KMS-11 (cell line): Measurements from ENCODE around the gene HAGHL.

ENCODE experiments used
- H2AFZ ChIP-seq: fragments of 200-600 bp; sonication (generic); 2 replicates; pipeline ENCODE4 v1.6.1; 2016; ENCODE audit warnings: antibody characterized with exemption, mixed run types, low read depth
- H3K27ac ChIP-seq: fragments of 200-600 bp; sonication (generic); 2 replicates; pipeline ENCODE4 v1.6.1; 2016; ENCODE audit warnings: mild to moderate bottlenecking, mixed run types
- H3K27me3 ChIP-seq: fragments of 200-600 bp; sonication (generic); 2 replicates; pipeline ENCODE4 v1.6.1; 2017; ENCODE audit warnings: mild to moderate bottlenecking, low read depth, mixed run types, moderate library complexity; ENCODE audit not compliant: insufficient read depth
- H3K36me3 ChIP-seq: fragments of 200-600 bp; sonication (generic); 2 replicates; pipeline ENCODE4 v1.6.1; 2017; ENCODE audit warnings: mild to moderate bottlenecking, mixed run types; ENCODE audit not compliant: insufficient read depth
- H3K4me1 ChIP-seq: fragments of 200-600 bp; sonication (generic); 2 replicates; pipeline ENCODE4 v1.6.1; 2016; ENCODE audit warnings: mild to moderate bottlenecking, low read depth, mixed run types; ENCODE audit not compliant: poor library complexity, severe bottlenecking
- H3K4me2 ChIP-seq: fragments of 200-600 bp; sonication (generic); 2 replicates; pipeline ENCODE4 v1.7.0; 2016; ENCODE audit warnings: mild to moderate bottlenecking, mixed run types
- H3K4me3 ChIP-seq: fragments of 200-600 bp; sonication (generic); IDR thresholded peaks from 2 replicates; pipeline ENCODE4 v1.6.1; 2017; ENCODE audit warnings: low read depth, low read length, mixed read lengths; ENCODE audit not compliant: insufficient read depth
- H3K79me2 ChIP-seq: fragments of 200-600 bp; sonication (generic); 2 replicates; pipeline ENCODE4 v1.6.1; 2016; ENCODE audit warnings: low read depth, mixed run types; ENCODE audit not compliant: insufficient read depth
- H3K9ac ChIP-seq: fragments of 200-600 bp; sonication (generic); 2 replicates; pipeline ENCODE4 v1.6.1; 2016; ENCODE audit warnings: mild to moderate bottlenecking, mixed run types
- H4K20me1 ChIP-seq: fragments of 200-600 bp; sonication (generic); 2 replicates; pipeline ENCODE4 v1.6.1; 2016; ENCODE audit warnings: mild to moderate bottlenecking, mixed run types; ENCODE audit not compliant: insufficient read depth
- TF ChIP-seq, protein P1 (sequence below): fragments of 200-600 bp; sonication (generic); conservative IDR thresholded peaks from 2 replicates; pipeline ENCODE4 v1.6.1; 2017; ENCODE audit warnings: low read depth, mild to moderate bottlenecking, antibody characterized with exemption, low read length, moderate library complexity, mixed read lengths

Gene HAGHL

GRCh38 chr16:700684-701584, 26.0 kb upstream of the HAGHL start:
- H3K9ac ChIP-seq = no peak overlapping the region
- H3K36me3 ChIP-seq = no peaks in the 10 kb centered on the region
- no peak overlapping the region for H3K4me2 ChIP-seq
- no peaks in the 10 kb centered on the region for H3K79me2 ChIP-seq
- no peak overlapping the region for H3K4me3 ChIP-seq
- no peaks in the 10 kb centered on the region for H4K20me1 ChIP-seq
- H3K27me3 ChIP-seq = peaks cover 80% of the 10 kb centered on the region
- TF ChIP-seq, protein P1, sequence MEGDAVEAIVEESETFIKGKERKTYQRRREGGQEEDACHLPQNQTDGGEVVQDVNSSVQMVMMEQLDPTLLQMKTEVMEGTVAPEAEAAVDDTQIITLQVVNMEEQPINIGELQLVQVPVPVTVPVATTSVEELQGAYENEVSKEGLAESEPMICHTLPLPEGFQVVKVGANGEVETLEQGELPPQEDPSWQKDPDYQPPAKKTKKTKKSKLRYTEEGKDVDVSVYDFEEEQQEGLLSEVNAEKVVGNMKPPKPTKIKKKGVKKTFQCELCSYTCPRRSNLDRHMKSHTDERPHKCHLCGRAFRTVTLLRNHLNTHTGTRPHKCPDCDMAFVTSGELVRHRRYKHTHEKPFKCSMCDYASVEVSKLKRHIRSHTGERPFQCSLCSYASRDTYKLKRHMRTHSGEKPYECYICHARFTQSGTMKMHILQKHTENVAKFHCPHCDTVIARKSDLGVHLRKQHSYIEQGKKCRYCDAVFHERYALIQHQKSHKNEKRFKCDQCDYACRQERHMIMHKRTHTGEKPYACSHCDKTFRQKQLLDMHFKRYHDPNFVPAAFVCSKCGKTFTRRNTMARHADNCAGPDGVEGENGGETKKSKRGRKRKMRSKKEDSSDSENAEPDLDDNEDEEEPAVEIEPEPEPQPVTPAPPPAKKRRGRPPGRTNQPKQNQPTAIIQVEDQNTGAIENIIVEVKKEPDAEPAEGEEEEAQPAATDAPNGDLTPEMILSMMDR = no peak
- no peak overlapping the region for H3K27ac ChIP-seq
- H2AFZ ChIP-seq = no peak overlapping the region
- H3K4me1 ChIP-seq = peaks cover 5% of the 10 kb centered on the region

DNA sequence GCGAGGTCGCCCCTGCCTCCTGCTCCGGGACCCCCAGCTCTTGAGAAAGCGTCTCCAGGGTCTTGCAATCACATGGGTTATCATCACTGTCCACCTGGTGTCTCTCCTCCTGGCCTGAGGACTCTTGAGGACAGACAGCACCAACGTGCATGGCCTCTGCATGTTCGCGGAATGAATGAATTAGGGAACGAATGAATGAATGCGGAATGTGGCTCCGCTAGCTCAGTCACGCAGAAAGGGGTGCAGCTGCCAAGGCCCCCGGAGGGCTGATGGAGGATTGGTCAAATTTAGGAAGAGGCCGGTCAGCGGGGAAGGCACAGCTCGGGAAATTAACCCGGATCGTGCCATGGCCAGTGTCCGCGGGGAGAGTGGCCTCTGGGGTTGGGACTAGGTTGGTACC, 24.6 kb upstream of the HAGHL start:
- Histone ChIP-seq H3K36me3 (no peaks in the 10 kb centered on the region), H3K9ac (no peak overlapping the region), H2AFZ (no peak overlapping the region), H3K4me1 (no peaks in the 10 kb centered on the region), H3K4me2 (no peak overlapping the region), H3K27ac (no peak overlapping the region), H3K4me3 (no peak overlapping the region), H3K79me2 (no peaks in the 10 kb centered on the region), H3K27me3 (peaks cover 91% of the 10 kb centered on the region), H4K20me1 (no peaks in the 10 kb centered on the region)
- TF ChIP-seq, protein P1 = no peak

DNA sequence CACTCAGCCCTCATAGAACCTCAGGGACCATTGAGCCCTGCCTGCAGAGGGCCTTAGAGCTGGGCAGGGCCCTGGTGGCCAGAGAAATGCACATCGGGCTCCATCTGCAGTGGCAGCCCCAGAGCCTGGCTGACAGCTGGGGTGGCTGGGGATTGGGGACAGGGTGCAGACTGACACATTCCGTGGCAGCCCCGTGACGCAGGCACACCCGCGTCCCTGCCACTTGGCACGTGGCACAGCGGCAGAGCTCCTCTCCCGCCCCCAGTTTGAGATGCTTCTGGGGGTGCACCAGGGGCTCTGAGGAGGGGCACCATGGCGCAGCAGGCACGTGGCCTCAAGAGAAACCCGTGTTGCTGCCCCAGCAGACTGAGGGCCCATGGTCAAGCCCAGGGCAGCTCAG, 23.5 kb upstream of the HAGHL start:
- Histone ChIP-seq H3K9ac (no peak overlapping the region), H3K79me2 (no peaks in the 10 kb centered on the region), H3K36me3 (no peaks in the 10 kb centered on the region), H3K4me2 (no peak overlapping the region), H3K4me1 (no peaks in the 10 kb centered on the region), H4K20me1 (no peaks in the 10 kb centered on the region), H2AFZ (no peak overlapping the region), H3K27me3 (peaks cover 88% of the 10 kb centered on the region), H3K27ac (no peak overlapping the region), H3K4me3 (no peak overlapping the region)
- TF ChIP-seq, protein P1 = no peak

GRCh38 chr16:704047-704446, 22.9 kb upstream of the HAGHL start:
- no peak overlapping the region for H3K9ac ChIP-seq
- no peaks in the 10 kb centered on the region for H3K4me1 ChIP-seq
- H3K79me2 ChIP-seq = no peaks in the 10 kb centered on the region
- H3K27me3 ChIP-seq = peaks cover 88% of the 10 kb centered on the region
- H3K4me3 ChIP-seq = no peak overlapping the region
- H2AFZ ChIP-seq = no peak overlapping the region
- H3K27ac ChIP-seq = no peak overlapping the region
- H3K36me3 ChIP-seq = no peaks in the 10 kb centered on the region
- no peaks in the 10 kb centered on the region for H4K20me1 ChIP-seq
- no peak overlapping the region for H3K4me2 ChIP-seq
- TF ChIP-seq, protein P1 = no peak
